SW 1271 (cell line): ENCODE measurements around the gene DISP3.

Experiments
- DNase-seq, 2 experiments: peaks; one replicate each; lab custom pipeline; 2025; lab: John Stamatoyannopoulos, UW

DISP3 gene

DNA sequence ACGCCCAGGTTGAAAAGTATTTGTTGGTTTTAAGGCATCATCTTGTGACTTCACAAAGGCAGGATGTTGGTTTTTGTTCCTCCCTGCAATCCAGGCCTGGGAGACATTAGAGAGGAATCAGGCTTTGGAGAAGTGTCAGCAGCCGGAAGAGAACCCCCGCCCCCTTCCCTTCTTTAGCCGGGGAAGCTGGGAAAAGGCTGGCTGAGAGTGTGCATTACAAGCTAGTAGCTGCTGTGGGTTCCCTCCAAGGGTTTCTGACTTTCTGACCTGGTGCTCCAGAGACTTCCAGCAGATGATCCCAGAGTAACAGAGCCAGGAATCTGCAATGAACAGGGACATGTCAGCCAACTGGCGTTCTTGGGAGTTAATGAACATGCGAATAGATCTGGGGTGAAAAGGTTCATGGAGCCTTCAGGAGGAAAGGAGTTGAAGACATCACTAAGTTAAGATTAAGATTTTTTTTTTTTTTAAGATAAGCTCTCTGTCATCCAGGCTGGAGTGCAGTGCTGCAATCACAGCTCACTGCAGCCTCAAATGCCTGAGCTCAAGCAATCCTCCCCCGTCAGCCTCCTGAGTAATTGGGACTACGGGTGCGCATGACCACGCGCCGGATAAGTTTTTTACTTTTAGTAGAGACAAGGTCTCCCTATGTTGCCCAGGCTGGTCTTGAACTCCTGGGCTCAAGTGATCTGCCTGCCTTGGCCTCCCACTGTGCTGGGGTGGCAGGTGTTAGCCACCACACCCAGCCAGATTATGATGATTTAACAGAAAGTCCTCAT lies 7.5 kb downstream of the DISP3 start:
- DNase-seq: no peak

GRCh38 chr1:11487196-11487751 lies 8.3 kb downstream of the DISP3 start:
- DNase-seq: no peak

DNA sequence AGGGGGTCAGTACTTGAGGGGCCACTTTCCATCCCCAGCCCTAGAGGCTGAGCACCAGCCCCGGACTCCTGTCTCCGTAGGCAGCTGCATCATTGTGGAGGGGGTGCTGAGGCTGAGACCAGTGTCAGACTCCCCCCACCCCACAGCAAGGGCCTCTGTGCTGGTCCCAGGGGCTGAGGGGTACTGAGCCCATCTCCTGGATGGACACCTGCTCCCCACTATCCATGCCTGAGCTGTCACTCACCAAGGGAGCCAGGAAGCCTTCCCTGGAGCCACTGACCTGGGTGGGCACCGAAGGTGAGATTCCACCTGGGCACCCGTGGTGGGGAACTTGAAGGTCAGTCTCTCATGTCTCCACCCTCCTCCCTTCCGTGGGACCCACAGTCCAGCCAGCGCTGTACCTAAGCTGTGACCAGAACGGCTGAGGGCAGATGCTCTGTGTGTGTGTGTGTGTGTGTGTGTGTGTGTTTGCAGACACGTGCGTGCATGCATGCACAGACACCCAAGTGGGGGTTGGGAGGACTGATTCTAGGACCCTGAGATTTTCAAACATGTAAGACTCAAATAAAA lies 9.3 kb downstream of the DISP3 start:
- DNase-seq: no peak

- DNase-seq: no peak
These were observed 10.1 kb downstream of the DISP3 start for GRCh38 chr1:11488966-11489625.

DNA sequence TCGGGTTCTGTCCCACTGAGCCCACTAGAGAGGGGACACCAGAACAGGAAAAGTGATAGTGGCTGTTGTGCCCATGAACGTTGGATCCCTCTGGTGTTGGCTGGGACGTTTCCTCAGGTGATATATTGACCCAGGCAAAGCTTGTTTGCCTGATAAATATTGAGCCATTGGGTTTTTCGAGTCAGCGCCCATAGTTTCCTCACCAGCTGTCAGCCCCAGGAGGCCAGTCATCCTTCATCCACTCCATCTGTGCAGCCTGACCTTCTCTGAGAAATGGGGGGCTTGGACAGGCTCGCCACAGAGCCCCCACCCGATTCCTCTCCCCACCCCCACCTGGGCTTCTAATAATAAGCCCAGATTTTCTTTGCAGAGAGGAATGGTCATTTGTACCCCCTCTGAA lies 13.3 kb downstream of the DISP3 start:
- no peak for DNase-seq

DNA sequence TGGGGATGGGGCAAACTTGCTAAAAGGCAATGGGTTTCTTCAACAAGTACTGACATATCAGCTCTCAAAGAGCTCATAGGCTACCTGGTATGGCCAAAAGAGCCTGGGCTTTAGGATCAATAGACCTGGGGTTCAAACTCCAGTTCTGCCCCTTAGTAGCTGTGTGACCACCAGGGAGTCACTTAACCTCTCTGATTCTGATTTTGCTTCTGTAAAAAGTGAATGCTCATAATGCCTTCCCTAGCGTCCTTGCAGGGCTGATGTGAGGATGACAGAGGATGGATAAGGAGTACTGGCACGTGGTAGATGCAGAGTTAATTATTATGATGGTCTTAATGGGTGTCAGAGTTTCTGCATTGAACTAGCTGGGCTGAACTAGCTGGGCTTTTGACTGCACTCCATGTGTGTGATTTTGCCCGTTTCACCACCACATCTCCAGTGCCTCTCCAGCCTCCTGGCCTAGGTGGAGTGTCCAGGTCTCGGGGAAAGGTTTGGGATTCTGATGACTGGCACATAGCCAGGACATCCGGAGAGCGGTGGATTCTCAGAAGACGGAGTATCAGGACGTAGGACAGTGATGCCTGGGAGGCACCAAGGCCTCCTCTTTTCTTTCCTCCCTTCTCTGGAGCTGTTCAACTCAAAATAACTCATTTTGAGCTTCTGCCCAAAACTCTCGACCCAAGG lies 15.2 kb downstream of the DISP3 start:
- DNase-seq: no peak

- no peak for DNase-seq
These were observed 15.8 kb downstream of the DISP3 start for GRCh38 chr1:11494771-11495170.

GRCh38 chr1:11495579-11495978 lies 16.6 kb downstream of the DISP3 start:
- no peak for DNase-seq

- no peak for DNase-seq
These were observed 17.7 kb downstream of the DISP3 start for GRCh38 chr1:11496551-11497080.

DNA sequence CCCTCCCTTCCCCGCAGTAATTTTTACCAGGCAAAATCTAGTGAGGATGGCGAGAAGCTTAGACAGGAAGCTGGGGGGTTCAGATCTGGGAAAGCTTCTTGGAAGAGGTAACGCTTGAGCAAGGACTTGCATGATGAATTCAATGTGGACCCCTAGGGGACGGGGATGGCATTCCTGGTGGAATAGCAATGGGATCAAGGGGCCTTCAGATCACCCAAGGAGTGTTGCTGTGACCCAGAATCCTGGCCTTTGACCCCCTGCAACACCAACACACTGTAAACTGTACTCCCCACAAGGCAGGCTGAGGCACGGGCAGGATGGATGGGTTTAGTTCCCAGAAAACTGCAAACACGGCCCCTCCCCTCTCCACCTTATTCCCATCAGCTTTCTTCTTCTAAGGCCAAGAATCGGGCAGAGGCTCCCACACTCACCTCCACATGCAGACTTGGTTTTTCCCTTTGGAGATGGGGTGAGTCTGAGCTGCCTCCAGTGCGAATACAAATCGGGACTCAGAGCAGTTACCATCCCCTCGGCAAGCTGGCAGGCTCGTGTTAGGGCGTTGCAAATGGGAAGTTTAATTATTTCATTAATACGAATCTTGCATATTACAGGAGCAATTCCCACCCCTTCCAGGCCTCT lies 20.1 kb downstream of the DISP3 start:
- no peak for DNase-seq

- DNase-seq: no peak
These were observed 20.8 kb downstream of the DISP3 start for GRCh38 chr1:11499601-11500331.

- DNase-seq: no peak
These were observed 21.9 kb downstream of the DISP3 start for GRCh38 chr1:11500881-11501280.

DNA sequence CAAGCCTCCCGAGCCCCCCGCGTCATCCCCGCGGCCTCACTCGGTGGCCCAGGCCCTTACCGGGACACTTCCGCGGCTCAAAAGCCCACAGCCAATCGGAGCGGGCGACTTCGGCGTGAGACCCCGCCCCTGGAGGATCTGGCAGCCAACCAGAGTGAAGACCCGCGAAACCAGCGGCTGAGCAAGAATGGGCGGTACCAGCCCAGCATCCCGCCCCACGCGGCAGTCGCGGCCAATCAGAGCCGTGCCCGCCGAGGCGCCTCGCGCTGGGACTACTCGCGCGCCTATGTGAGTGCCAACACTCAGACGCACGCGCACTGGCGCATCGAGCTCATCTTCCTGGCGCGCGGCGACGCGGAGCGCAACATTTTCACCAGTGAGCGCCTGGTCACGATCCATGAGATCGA lies 22.5 kb downstream of the DISP3 start:
- DNase-seq: no peak

GRCh38 chr1:11501906-11502485 lies 23.0 kb downstream of the DISP3 start:
- no peak for DNase-seq

GRCh38 chr1:11502516-11502915 lies 23.6 kb downstream of the DISP3 start:
- no peak for DNase-seq

DNA sequence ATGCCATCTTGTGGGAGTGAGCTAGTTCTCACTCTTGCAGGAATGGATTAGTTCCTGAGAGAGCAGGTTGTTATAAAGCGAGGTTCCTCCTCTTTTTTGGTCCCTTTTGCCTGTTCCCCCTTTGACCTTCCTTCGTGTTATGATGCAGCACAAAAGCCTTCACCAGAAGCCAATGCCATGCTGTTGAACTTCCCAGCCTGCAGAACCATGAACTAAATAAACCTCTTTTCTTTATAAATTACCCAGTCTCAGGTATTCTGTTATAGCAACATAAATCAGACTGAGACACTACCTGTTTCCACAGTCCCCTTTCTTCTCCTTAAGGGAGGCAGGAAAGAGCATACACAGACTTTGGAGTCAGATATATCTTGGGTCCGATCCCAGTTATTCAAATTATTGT lies 25.6 kb downstream of the DISP3 start:
- no peak for DNase-seq

- DNase-seq: peak in 1 of 2 experiments; percentile 9
These were observed 26.9 kb downstream of the DISP3 start for GRCh38 chr1:11505591-11506538.

DNA sequence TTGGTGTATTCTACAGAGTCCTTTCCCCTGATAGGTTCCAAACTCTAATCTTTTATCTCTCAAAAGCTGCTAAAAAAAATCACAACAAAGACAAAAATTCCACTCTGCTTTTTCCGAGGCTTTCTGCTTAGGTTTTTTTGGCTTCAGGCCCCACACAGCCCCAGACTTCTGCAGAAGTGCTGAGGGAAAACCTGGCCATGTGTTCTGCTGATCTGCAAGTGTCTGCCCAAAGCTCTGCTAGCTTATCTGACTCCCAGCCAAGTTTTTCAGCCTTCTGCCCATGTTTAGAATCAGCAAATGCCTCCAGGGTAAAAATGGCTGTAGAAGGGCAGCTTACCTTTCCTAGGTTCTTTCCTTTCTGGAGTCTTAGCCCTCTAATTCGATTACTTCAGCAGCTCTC lies 28.4 kb downstream of the DISP3 start:
- DNase-seq: no peak

DNA sequence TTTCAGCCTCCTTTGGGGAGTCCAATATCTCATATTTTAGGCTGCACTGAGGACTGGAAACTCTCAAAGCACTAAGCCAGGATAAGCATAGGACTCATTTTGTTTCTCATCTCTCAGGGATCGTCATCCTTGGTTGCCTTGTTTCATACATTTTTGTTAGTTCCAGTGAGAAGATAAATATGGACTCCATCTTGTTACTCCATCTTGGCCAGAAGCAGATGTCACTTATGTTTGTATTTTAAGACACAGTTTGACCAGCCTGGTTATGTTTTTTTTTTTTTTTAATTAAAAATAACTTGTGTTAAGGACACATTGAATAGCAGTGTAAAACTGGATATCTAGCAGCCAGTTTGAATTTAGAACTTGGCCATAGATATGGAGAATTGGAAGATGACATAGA lies 34.7 kb downstream of the DISP3 start:
- DNase-seq: no peak
